Thyroid gland (tissue), 4 donors: ENCODE measurements around the gene RNF14. TPM values are rescaled to one million over a fixed set of nuclear protein-coding genes. Genes with fewer than 3 reads are reported as not detected.

Source experiments
- DNase-seq, 2 donors: peaks; one replicate each; pipeline ENCODE4 v3.0.0-alpha.2; 2019
- H3K27ac ChIP-seq, 3 donors: fragments of 200-600 bp; sonication (generic); 1 replicate in 2 of 3; 2 replicates in 1 of 3; pipeline ENCODE4 v1.5.1; 2016 to 2019; ENCODE audit warnings: mild to moderate bottlenecking in 1 of 3, moderate library complexity in 1 of 3
- H3K27me3 ChIP-seq: fragments of 200-600 bp; sonication (generic); one replicate; pipeline ENCODE4 v1.5.1; 2019
- H3K36me3 ChIP-seq, 2 donors: fragments of 200-600 bp; sonication (generic); one replicate each; pipeline ENCODE4 v1.5.1; 2016 to 2019
- H3K4me1 ChIP-seq, 2 donors: fragments of 200-600 bp; sonication (generic); one replicate each; pipeline ENCODE4 v1.5.1; 2017 to 2019
- H3K4me3 ChIP-seq, 3 donors: fragments of 200-600 bp; sonication (generic); replicated peaks in 1 of 3; 1 replicate in 2 of 3; 2 replicates in 1 of 3; pipeline ENCODE4 v1.5.1; 2016; ENCODE audit warnings: mild to moderate bottlenecking in 1 of 3
- H3K9me3 ChIP-seq: fragments of 200-600 bp; sonication (generic); one replicate; pipeline ENCODE4 v1.5.1; 2017
- POLR2A ChIP-seq, 2 donors: fragments of 450-650 bp; IDR thresholded peaks; one replicate each; pipeline ENCODE4 v1.6.1; 2017; ENCODE audit warnings: antibody characterized with exemption in 2 of 2, mild to moderate bottlenecking in 2 of 2, moderate library complexity in 1 of 2
- WGBS, 2 donors: methylation state at CpG; one replicate each; pipeline ENCODE4 v1.1.5; 2017; 5-methylcytosine and 5-hydroxymethylcytosine counted together
- intact Hi-C: fragments of 100-400 bp; cut with DNase I; formaldehyde crosslinking; loops from one replicate; pipeline ENCODE4 v1.15.1; 2023
- total RNA-seq, 4 donors: library from RNA; depleted of rRNA; stranded (reverse); fragments of >200 nt; gene quantifications; one replicate each; pipeline ENCODE4 v1.2.3, GENCODE V29; 2016
- TF ChIP-seq, protein P1 (sequence below), 6 experiments: fragments of 200-600 bp in 3 of 6; fragments of 450-650 bp in 3 of 6; sonication (generic) in 3 of 6; IDR thresholded peaks; one replicate each; pipeline ENCODE4 v1.5.1; 2016 to 2019; ENCODE audit warnings: antibody characterized with exemption in 6 of 6, mild to moderate bottlenecking in 2 of 6, inconsistent platforms in 1 of 6, moderate library complexity in 1 of 6

The RNF14 gene
- total RNA-seq, 4 donors from 2014 or later = 52.5 to 69.7 (median 61.7) TPM

DNA sequence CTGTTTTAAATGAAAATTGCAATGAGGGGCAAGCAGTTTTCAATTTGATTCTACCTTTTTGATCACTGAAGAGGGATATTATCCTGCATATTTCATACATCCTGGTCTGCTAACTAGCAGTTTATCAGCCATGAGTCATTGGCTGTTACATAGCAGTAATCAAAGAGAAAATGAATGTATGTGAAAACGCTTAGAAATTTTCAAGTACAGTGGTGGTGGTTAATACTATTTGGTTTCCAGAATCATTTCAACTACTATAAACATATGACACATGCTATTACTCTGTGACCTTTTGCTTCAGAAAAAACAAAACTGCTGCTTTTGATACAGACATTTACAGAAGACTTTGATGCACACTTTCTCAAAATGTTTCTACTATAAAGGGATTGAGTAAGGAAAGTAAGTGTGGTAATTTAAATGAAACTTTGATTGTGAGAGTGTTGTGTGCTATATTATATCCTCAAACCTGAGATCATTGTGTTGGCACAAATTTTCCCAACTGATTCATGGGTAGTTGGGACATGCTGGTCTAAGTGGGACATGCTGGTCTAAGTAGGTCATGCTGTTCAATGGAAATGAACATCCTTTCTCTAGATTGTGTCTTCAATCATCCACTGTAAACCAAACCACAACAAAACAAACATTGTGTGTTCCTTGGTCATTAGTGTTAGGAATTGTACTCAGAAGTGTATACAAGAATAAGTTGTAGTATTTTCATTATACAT is 5.1 kb downstream of the RNF14 start:
- no peak for DNase-seq
- Histone ChIP-seq H3K4me1 (peaks cover 12 to 20% of the 10 kb centered on the region in 2 donors), H3K4me3 (no peak overlapping the region), H3K27me3 (no peaks in the 10 kb centered on the region), H3K27ac (no peak overlapping the region), H3K9me3 (no peaks in the 10 kb centered on the region), H3K36me3 (peaks cover 8 to 26% of the 10 kb centered on the region in 2 donors)
- 83 to 96% methylated on average over 1 of the region's 1 CpG for WGBS, 2 donors
- TF ChIP-seq, protein P1, sequence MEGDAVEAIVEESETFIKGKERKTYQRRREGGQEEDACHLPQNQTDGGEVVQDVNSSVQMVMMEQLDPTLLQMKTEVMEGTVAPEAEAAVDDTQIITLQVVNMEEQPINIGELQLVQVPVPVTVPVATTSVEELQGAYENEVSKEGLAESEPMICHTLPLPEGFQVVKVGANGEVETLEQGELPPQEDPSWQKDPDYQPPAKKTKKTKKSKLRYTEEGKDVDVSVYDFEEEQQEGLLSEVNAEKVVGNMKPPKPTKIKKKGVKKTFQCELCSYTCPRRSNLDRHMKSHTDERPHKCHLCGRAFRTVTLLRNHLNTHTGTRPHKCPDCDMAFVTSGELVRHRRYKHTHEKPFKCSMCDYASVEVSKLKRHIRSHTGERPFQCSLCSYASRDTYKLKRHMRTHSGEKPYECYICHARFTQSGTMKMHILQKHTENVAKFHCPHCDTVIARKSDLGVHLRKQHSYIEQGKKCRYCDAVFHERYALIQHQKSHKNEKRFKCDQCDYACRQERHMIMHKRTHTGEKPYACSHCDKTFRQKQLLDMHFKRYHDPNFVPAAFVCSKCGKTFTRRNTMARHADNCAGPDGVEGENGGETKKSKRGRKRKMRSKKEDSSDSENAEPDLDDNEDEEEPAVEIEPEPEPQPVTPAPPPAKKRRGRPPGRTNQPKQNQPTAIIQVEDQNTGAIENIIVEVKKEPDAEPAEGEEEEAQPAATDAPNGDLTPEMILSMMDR (IDR thresholded peaks at IDR 0.05) = no peak
- no peak for TF ChIP-seq POLR2A (IDR thresholded peaks at IDR 0.05)
- intact Hi-C loops = no loop called here

DNA sequence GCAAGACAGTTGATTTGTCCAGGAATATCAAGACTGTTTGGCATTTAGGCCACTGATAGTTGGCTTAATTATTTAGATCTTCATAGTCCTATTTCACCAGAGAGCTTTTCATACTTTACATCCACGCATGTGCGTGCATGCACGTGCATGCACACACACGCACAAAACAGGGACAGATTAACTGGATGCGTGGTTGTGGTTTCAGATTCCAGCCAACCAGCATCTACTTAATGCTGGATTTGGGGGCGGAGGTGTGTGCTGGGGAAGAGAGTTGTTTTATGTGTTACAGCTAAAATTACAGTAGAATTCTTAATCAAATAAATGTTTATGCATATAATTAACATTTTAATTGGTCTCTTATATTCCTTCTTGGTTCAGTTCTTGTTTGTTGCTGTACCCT is 7.3 kb downstream of the RNF14 start:
- 94 to 96% methylated on average over 6 of the region's 6 CpGs for WGBS, 2 donors
- Histone ChIP-seq H3K36me3 (peaks cover 26 to 46% of the 10 kb centered on the region in 2 donors), H3K27me3 (no peaks in the 10 kb centered on the region), H3K4me1 (peaks cover 0 to 7% of the 10 kb centered on the region in 2 donors), H3K4me3 (no peak overlapping the region), H3K9me3 (no peaks in the 10 kb centered on the region), H3K27ac (no peak overlapping the region)
- intact Hi-C loops = no loop called here
- DNase-seq = no peak
- TF ChIP-seq, protein P1 (IDR thresholded peaks at IDR 0.05) = no peak
- TF ChIP-seq POLR2A (IDR thresholded peaks at IDR 0.05) = no peak

DNA sequence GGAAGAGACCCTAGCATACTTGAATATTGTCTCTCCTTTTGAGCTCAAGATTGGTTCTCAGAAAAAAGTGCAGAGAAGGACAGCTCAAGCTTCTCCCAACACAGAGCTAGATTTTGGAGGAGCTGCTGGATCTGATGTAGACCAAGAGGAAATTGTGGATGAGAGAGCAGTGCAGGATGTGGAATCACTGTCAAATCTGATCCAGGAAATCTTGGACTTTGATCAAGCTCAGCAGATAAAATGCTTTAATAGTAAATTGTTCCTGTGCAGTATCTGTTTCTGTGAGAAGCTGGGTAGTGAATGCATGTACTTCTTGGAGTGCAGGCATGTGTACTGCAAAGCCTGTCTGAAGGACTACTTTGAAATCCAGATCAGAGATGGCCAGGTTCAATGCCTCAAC is 9.5 kb downstream of the RNF14 start:
- Histone ChIP-seq H3K27me3 (no peaks in the 10 kb centered on the region), H3K27ac (no peak overlapping the region), H3K36me3 (peaks cover 41 to 55% of the 10 kb centered on the region in 2 donors), H3K4me1 (peaks cover 0 to 7% of the 10 kb centered on the region in 2 donors), H3K4me3 (no peak overlapping the region), H3K9me3 (no peaks in the 10 kb centered on the region)
- intact Hi-C loops = no loop called here
- TF ChIP-seq, protein P1 (IDR thresholded peaks at IDR 0.05) = no peak
- no peak for TF ChIP-seq POLR2A (IDR thresholded peaks at IDR 0.05)
- no peak for DNase-seq

DNA sequence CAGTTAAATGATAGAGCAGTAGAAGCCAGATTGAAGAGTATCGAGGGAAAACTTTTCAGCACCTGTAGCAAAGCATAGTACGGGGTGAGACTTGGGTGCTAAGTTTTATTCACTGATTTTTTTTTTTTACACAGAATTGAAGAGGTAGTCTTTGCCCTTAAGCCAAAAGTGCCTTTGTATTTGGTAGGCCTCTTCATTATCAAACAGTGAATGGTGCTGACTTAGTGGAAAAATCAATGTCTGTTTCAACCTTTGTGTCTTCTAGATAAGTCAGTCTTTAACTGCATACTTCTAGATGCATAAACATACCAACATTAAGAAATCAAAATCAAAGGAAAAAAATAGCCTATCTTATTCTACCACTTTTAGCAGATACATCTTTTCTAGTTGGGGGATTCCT is 13.7 kb downstream of the RNF14 start:
- Histone ChIP-seq H3K9me3 (no peaks in the 10 kb centered on the region), H3K36me3 (peaks cover 68 to 76% of the 10 kb centered on the region in 2 donors), H3K27me3 (no peaks in the 10 kb centered on the region), H3K4me3 (no peak overlapping the region), H3K27ac (no peak overlapping the region), H3K4me1 (no peaks in the 10 kb centered on the region)
- DNase-seq = no peak
- 50 to 76% methylated on average over 2 of the region's 2 CpGs for WGBS, 2 donors
- intact Hi-C loops = no loop called here
- no peak for TF ChIP-seq POLR2A (IDR thresholded peaks at IDR 0.05)

GRCh38 chr5:141986072-141986471 is 17.2 kb downstream of the RNF14 start:
- DNase-seq = no peak
- no peak for TF ChIP-seq POLR2A (IDR thresholded peaks at IDR 0.05)
- TF ChIP-seq, protein P1 (IDR thresholded peaks at IDR 0.05) = no peak
- intact Hi-C loops = no loop called here
- Histone ChIP-seq H3K4me3 (no peak overlapping the region), H3K27me3 (no peaks in the 10 kb centered on the region), H3K4me1 (no peaks in the 10 kb centered on the region), H3K36me3 (peaks cover 50 to 54% of the 10 kb centered on the region in 2 donors), H3K9me3 (no peaks in the 10 kb centered on the region), H3K27ac (no peak overlapping the region)
